ENCODE measurements around the gene DCTN5. TPM values are rescaled to one million over a fixed set of nuclear protein-coding genes. Genes with fewer than 3 reads are reported as not detected.

The DCTN5 gene
- total and polyA plus RNA-seq, 2 of the 13 experiments (the other 11 are each of a cell fraction or from before 2014, with no cell fraction given) = 105 to 207 TPM

DNA sequence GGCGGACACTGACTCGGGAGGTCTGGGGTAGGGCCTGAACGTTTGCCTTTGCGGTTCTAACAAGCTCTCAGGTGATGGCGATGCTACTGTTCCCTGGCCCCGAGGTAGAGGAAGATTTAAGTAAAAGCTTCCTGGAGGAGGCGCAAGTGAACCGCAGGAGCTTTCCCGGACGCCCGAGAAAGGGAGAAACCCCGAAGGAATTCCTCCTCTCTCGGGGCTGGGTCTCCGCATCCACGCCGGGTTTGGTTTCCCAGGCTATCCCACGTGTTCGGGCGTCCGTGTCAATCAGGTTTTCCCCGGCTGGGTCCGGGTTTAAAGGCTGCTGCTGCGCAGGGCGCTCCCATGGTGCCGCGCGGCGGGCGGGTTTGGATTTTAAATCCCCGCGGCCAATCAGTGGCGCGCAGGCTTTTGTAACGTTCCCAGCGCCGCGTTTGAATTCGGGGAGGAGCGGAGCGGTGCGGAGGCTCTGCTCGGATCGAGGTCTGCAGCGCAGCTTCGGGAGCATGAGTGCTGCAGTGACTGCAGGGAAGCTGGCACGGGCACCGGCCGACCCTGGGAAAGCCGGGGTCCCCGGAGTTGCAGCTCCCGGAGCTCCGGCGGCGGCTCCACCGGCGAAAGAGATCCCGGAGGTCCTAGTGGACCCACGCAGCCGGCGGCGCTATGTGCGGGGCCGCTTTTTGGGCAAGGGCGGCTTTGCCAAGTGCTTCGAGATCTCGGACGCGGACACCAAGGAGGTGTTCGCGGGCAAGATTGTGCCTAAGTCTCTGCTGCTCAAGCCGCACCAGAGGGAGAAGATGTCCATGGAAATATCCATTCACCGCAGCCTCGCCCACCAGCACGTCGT is 37.4 kb downstream of the DCTN5 start, which contains the start of gene PLK1 (continued):
- TF ChIP-seq, protein P1, sequence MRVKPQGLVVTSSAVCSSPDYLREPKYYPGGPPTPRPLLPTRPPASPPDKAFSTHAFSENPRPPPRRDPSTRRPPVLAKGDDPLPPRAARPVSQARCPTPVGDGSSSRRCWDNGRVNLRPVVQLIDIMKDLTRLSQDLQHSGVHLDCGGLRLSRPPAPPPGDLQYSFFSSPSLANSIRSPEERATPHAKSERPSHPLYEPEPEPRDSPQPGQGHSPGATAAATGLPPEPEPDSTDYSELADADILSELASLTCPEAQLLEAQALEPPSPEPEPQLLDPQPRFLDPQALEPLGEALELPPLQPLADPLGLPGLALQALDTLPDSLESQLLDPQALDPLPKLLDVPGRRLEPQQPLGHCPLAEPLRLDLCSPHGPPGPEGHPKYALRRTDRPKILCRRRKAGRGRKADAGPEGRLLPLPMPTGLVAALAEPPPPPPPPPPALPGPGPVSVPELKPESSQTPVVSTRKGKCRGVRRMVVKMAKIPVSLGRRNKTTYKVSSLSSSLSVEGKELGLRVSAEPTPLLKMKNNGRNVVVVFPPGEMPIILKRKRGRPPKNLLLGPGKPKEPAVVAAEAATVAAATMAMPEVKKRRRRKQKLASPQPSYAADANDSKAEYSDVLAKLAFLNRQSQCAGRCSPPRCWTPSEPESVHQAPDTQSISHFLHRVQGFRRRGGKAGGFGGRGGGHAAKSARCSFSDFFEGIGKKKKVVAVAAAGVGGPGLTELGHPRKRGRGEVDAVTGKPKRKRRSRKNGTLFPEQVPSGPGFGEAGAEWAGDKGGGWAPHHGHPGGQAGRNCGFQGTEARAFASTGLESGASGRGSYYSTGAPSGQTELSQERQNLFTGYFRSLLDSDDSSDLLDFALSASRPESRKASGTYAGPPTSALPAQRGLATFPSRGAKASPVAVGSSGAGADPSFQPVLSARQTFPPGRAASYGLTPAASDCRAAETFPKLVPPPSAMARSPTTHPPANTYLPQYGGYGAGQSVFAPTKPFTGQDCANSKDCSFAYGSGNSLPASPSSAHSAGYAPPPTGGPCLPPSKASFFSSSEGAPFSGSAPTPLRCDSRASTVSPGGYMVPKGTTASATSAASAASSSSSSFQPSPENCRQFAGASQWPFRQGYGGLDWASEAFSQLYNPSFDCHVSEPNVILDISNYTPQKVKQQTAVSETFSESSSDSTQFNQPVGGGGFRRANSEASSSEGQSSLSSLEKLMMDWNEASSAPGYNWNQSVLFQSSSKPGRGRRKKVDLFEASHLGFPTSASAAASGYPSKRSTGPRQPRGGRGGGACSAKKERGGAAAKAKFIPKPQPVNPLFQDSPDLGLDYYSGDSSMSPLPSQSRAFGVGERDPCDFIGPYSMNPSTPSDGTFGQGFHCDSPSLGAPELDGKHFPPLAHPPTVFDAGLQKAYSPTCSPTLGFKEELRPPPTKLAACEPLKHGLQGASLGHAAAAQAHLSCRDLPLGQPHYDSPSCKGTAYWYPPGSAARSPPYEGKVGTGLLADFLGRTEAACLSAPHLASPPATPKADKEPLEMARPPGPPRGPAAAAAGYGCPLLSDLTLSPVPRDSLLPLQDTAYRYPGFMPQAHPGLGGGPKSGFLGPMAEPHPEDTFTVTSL (CRISPR knock-in tag; IDR thresholded peaks at IDR 0.05; ENCODE audit: borderline replicate concordance) = peak; percentile 76; the same call in 1 of the 2 replicates
- TF ChIP-seq ZNF749 (CRISPR knock-in tag; IDR thresholded peaks at IDR 0.05; ENCODE audit: borderline replicate concordance) (peak; percentile 100), JDP2 (CRISPR knock-in tag; IDR thresholded peaks at IDR 0.05; ENCODE audit: borderline replicate concordance) (peak; percentile 99), ZNF629 (CRISPR knock-in tag; conservative IDR thresholded peaks at IDR 0.05) (no peak), ZFP37 (CRISPR knock-in tag; IDR thresholded peaks at IDR 0.05; ENCODE audit: borderline replicate concordance) (peak; percentile 68; the same call in 1 of the 2 replicates), SRSF4 (IDR thresholded peaks at IDR 0.05; ENCODE audit: low read depth, low read length, poor library complexity, severe bottlenecking) (no peak), CBFB (CRISPR knock-in tag; IDR thresholded peaks at IDR 0.05) (peak; percentile 76), KDM5B (CRISPR knock-in tag; IDR thresholded peaks at IDR 0.05; ENCODE audit: borderline replicate concordance) (peak; percentile 83; the same call in 1 of the 2 replicates), CAMTA2 (CRISPR knock-in tag; IDR thresholded peaks at IDR 0.05; ENCODE audit: borderline replicate concordance) (peak; percentile 94; the same call in 1 of the 2 replicates), SMARCE1 (IDR thresholded peaks at IDR 0.05; ENCODE audit: borderline replicate concordance) (no peak), GABPA (IDR thresholded peaks at IDR 0.05; ENCODE audit: low read depth, low read length) (no peak), GABPA (CRISPR knock-in tag; IDR thresholded peaks at IDR 0.05; ENCODE audit: low read depth) (peak; percentile 69), ZNF768 (CRISPR knock-in tag; IDR thresholded peaks at IDR 0.05) (peak; percentile 53; the same call in 1 of the 2 replicates), PRPF4 (IDR thresholded peaks at IDR 0.05; ENCODE audit: low read depth, low read length, poor library complexity, severe bottlenecking) (no peak), ZNF383 (CRISPR knock-in tag; IDR thresholded peaks at IDR 0.05; ENCODE audit: borderline replicate concordance) (peak; percentile 96)
- TF ChIP-seq, protein P2, sequence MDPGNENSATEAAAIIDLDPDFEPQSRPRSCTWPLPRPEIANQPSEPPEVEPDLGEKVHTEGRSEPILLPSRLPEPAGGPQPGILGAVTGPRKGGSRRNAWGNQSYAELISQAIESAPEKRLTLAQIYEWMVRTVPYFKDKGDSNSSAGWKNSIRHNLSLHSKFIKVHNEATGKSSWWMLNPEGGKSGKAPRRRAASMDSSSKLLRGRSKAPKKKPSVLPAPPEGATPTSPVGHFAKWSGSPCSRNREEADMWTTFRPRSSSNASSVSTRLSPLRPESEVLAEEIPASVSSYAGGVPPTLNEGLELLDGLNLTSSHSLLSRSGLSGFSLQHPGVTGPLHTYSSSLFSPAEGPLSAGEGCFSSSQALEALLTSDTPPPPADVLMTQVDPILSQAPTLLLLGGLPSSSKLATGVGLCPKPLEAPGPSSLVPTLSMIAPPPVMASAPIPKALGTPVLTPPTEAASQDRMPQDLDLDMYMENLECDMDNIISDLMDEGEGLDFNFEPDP (CRISPR knock-in tag; conservative IDR thresholded peaks at IDR 0.05) = peak; percentile 96; the same call in 1 of the 2 replicates
